Measurements from ENCODE around the gene HGFAC.

The HGFAC gene

GRCh38 chr4:3411676-3412075 is 30.1 kb upstream of the HGFAC start:
- WGBS (ENCODE audit: insufficient coverage, insufficient read length): no CpG with 5 or more reads among the region's 17 CpGs
- H3K9me3 ChIP-seq (ENCODE audit: control insufficient read depth, insufficient read depth, low read length): no peaks in the 10 kb centered on the region
- H3K27ac ChIP-seq (ENCODE audit: low read length): no peak overlapping the region
- H3K4me3 ChIP-seq (ENCODE audit: low read length): no peak overlapping the region
- no peaks in the 10 kb centered on the region for H3K4me1 ChIP-seq (ENCODE audit: control insufficient read depth, insufficient read depth, low read length)
- H3K27me3 ChIP-seq (ENCODE audit: control insufficient read depth, insufficient read depth, low read length): no peaks in the 10 kb centered on the region
- no peak for DNase-seq (ENCODE audit: low read depth, low spot score)
- H3K36me3 ChIP-seq (ENCODE audit: control insufficient read depth, insufficient read depth, low read length): no peaks in the 10 kb centered on the region

GRCh38 chr4:3412257-3413020 is 29.3 kb upstream of the HGFAC start:
- no peak for DNase-seq (ENCODE audit: low read depth, low spot score)
- no peaks in the 10 kb centered on the region for H3K9me3 ChIP-seq (ENCODE audit: control insufficient read depth, insufficient read depth, low read length)
- no CpG with 5 or more reads among the region's 24 CpGs for WGBS (ENCODE audit: insufficient coverage, insufficient read length)
- no peaks in the 10 kb centered on the region for H3K4me1 ChIP-seq (ENCODE audit: control insufficient read depth, insufficient read depth, low read length)
- no peaks in the 10 kb centered on the region for H3K27me3 ChIP-seq (ENCODE audit: control insufficient read depth, insufficient read depth, low read length)
- no peaks in the 10 kb centered on the region for H3K36me3 ChIP-seq (ENCODE audit: control insufficient read depth, insufficient read depth, low read length)
- no peak overlapping the region for H3K4me3 ChIP-seq (ENCODE audit: low read length)
- no peak overlapping the region for H3K27ac ChIP-seq (ENCODE audit: low read length)

- no CpG with 5 or more reads among the region's 29 CpGs for WGBS (ENCODE audit: insufficient coverage, insufficient read length)
- H3K9me3 ChIP-seq (ENCODE audit: control insufficient read depth, insufficient read depth, low read length): no peaks in the 10 kb centered on the region
- no peaks in the 10 kb centered on the region for H3K27me3 ChIP-seq (ENCODE audit: control insufficient read depth, insufficient read depth, low read length)
- H3K27ac ChIP-seq (ENCODE audit: low read length): no peak overlapping the region
- H3K36me3 ChIP-seq (ENCODE audit: control insufficient read depth, insufficient read depth, low read length): no peaks in the 10 kb centered on the region
- no peaks in the 10 kb centered on the region for H3K4me1 ChIP-seq (ENCODE audit: control insufficient read depth, insufficient read depth, low read length)
- DNase-seq (ENCODE audit: low read depth, low spot score): no peak
- H3K4me3 ChIP-seq (ENCODE audit: low read length): no peak overlapping the region
Observed at GRCh38 chr4:3413217-3413671, 28.5 kb upstream of the HGFAC start.

- DNase-seq (ENCODE audit: low read depth, low spot score): no peak
- Histone ChIP-seq H3K4me3 (ENCODE audit: low read length) (no peak overlapping the region), H3K4me1 (ENCODE audit: control insufficient read depth, insufficient read depth, low read length) (no peaks in the 10 kb centered on the region), H3K36me3 (ENCODE audit: control insufficient read depth, insufficient read depth, low read length) (no peaks in the 10 kb centered on the region), H3K27ac (ENCODE audit: low read length) (no peak overlapping the region), H3K9me3 (ENCODE audit: control insufficient read depth, insufficient read depth, low read length) (no peaks in the 10 kb centered on the region), H3K27me3 (ENCODE audit: control insufficient read depth, insufficient read depth, low read length) (no peaks in the 10 kb centered on the region)
- no CpG with 5 or more reads among the region's 32 CpGs for WGBS (ENCODE audit: insufficient coverage, insufficient read length)
Observed at GRCh38 chr4:3413675-3414420, 27.9 kb upstream of the HGFAC start.

- H3K27ac ChIP-seq (ENCODE audit: low read length): no peak overlapping the region
- no peak for DNase-seq (ENCODE audit: low read depth, low spot score)
- WGBS (ENCODE audit: insufficient coverage, insufficient read length): 100% methylated on average over 14 of the region's 37 CpGs
Observed at GRCh38 chr4:3414421-3415279, 27.1 kb upstream of the HGFAC start.

GRCh38 chr4:3415471-3416141 is 26.2 kb upstream of the HGFAC start:
- Histone ChIP-seq H3K27ac (ENCODE audit: low read length) (no peak overlapping the region), H3K9me3 (ENCODE audit: control insufficient read depth, insufficient read depth, low read length) (no peaks in the 10 kb centered on the region), H3K4me1 (ENCODE audit: control insufficient read depth, insufficient read depth, low read length) (no peaks in the 10 kb centered on the region), H3K27me3 (ENCODE audit: control insufficient read depth, insufficient read depth, low read length) (no peaks in the 10 kb centered on the region), H3K36me3 (ENCODE audit: control insufficient read depth, insufficient read depth, low read length) (no peaks in the 10 kb centered on the region), H3K4me3 (ENCODE audit: low read length) (no peak overlapping the region)
- no CpG with 5 or more reads among the region's 33 CpGs for WGBS (ENCODE audit: insufficient coverage, insufficient read length)
- no peak for DNase-seq (ENCODE audit: low read depth, low spot score)

More at GRCh38 chr4:3414421-3415279, 27.1 kb upstream of the HGFAC start:
- no peaks in the 10 kb centered on the region for H3K36me3 ChIP-seq (ENCODE audit: control insufficient read depth, insufficient read depth, low read length)
- H3K27me3 ChIP-seq (ENCODE audit: control insufficient read depth, insufficient read depth, low read length): no peaks in the 10 kb centered on the region
- no peak overlapping the region for H3K4me3 ChIP-seq (ENCODE audit: low read length)
- H3K9me3 ChIP-seq (ENCODE audit: control insufficient read depth, insufficient read depth, low read length): no peaks in the 10 kb centered on the region
- no peaks in the 10 kb centered on the region for H3K4me1 ChIP-seq (ENCODE audit: control insufficient read depth, insufficient read depth, low read length)

GRCh38 chr4:3416270-3416669 is 25.5 kb upstream of the HGFAC start:
- Histone ChIP-seq H3K4me1 (ENCODE audit: control insufficient read depth, insufficient read depth, low read length) (no peaks in the 10 kb centered on the region), H3K9me3 (ENCODE audit: control insufficient read depth, insufficient read depth, low read length) (no peaks in the 10 kb centered on the region), H3K27ac (ENCODE audit: low read length) (no peak overlapping the region), H3K27me3 (ENCODE audit: control insufficient read depth, insufficient read depth, low read length) (no peaks in the 10 kb centered on the region), H3K36me3 (ENCODE audit: control insufficient read depth, insufficient read depth, low read length) (no peaks in the 10 kb centered on the region), H3K4me3 (ENCODE audit: low read length) (no peak overlapping the region)
- WGBS (ENCODE audit: insufficient coverage, insufficient read length): no CpG with 5 or more reads among the region's 18 CpGs
- no peak for DNase-seq (ENCODE audit: low read depth, low spot score)

- H3K4me1 ChIP-seq (ENCODE audit: control insufficient read depth, insufficient read depth, low read length): no peaks in the 10 kb centered on the region
- no peaks in the 10 kb centered on the region for H3K36me3 ChIP-seq (ENCODE audit: control insufficient read depth, insufficient read depth, low read length)
- no CpG with 5 or more reads among the region's 17 CpGs for WGBS (ENCODE audit: insufficient coverage, insufficient read length)
- no peak for DNase-seq (ENCODE audit: low read depth, low spot score)
- H3K27me3 ChIP-seq (ENCODE audit: control insufficient read depth, insufficient read depth, low read length): no peaks in the 10 kb centered on the region
- H3K4me3 ChIP-seq (ENCODE audit: low read length): no peak overlapping the region
- H3K9me3 ChIP-seq (ENCODE audit: control insufficient read depth, insufficient read depth, low read length): no peaks in the 10 kb centered on the region
- no peak overlapping the region for H3K27ac ChIP-seq (ENCODE audit: low read length)
Observed at GRCh38 chr4:3416821-3417221, 24.9 kb upstream of the HGFAC start.

- WGBS (ENCODE audit: insufficient coverage, insufficient read length): no CpG with 5 or more reads among the region's 21 CpGs
- no peak overlapping the region for H3K4me3 ChIP-seq (ENCODE audit: low read length)
- no peaks in the 10 kb centered on the region for H3K4me1 ChIP-seq (ENCODE audit: control insufficient read depth, insufficient read depth, low read length)
- no peaks in the 10 kb centered on the region for H3K36me3 ChIP-seq (ENCODE audit: control insufficient read depth, insufficient read depth, low read length)
- H3K27ac ChIP-seq (ENCODE audit: low read length): no peak overlapping the region
- no peaks in the 10 kb centered on the region for H3K9me3 ChIP-seq (ENCODE audit: control insufficient read depth, insufficient read depth, low read length)
- DNase-seq (ENCODE audit: low read depth, low spot score): no peak
- no peaks in the 10 kb centered on the region for H3K27me3 ChIP-seq (ENCODE audit: control insufficient read depth, insufficient read depth, low read length)
Observed at GRCh38 chr4:3417448-3417847, 24.3 kb upstream of the HGFAC start.

Measured in iPS DF 6.9 (cell line).